GM19438 (cell line): Measurements from ENCODE around the gene CD2.

Experiments used
- ATAC-seq: cut with Tn5 transposase; IDR thresholded peaks from one replicate; pipeline ENCODE4 v1.9.1; 2021; ENCODE audit warnings: low read depth; ENCODE audit not compliant: unreplicated experiment

Gene CD2

GRCh38 chr1:116726872-116727820 is 27.1 kb upstream of the CD2 start:
- no peak for ATAC-seq

- no peak for ATAC-seq
These were observed 22.8 kb upstream of the CD2 start for GRCh38 chr1:116731439-116731838.

- peak; percentile 49 for ATAC-seq
These were observed 21.5 kb upstream of the CD2 start for GRCh38 chr1:116732726-116733125.

DNA sequence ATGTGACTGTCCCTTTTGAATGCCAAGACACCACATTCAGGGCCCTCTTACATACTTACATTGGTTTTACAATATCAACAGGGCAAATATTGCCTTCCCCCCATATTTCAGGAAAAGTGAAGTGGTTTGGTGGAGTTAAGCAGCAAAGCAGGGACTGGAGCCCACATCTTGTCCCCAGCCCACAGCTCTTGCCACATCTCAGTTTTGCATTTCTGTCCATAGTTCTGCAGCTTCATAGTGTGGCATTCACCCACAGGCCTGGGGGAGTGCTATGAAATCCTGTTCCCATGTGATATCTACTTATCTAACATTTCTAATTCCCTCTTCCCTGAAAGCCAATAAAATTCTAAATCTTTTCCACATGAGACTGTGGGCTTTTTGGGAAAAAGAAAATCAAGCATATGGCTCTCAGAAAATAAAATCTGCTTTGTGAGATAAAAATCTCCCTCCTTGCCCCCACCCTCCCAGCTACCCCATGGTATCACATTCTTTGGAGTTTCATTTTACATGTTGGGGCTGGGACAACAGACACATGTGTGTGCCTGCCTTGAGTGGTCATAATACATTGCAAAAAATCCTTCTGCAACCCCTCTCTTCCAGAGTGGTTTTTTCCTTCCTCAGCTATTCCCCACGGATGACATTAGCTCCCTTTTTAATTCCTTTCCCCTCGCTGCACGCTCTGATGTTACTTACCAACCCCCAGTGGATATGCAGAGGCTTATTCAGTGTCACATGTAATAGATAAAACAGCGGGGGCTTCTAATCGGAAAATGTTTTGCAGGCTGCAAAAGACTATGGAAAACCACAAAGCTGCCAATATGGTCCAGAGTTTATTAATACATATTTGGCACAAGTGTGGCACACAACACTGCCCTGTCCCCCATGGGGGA is 20.5 kb upstream of the CD2 start:
- no peak for ATAC-seq

GRCh38 chr1:116735246-116735645 is 19.0 kb upstream of the CD2 start:
- ATAC-seq = no peak

DNA sequence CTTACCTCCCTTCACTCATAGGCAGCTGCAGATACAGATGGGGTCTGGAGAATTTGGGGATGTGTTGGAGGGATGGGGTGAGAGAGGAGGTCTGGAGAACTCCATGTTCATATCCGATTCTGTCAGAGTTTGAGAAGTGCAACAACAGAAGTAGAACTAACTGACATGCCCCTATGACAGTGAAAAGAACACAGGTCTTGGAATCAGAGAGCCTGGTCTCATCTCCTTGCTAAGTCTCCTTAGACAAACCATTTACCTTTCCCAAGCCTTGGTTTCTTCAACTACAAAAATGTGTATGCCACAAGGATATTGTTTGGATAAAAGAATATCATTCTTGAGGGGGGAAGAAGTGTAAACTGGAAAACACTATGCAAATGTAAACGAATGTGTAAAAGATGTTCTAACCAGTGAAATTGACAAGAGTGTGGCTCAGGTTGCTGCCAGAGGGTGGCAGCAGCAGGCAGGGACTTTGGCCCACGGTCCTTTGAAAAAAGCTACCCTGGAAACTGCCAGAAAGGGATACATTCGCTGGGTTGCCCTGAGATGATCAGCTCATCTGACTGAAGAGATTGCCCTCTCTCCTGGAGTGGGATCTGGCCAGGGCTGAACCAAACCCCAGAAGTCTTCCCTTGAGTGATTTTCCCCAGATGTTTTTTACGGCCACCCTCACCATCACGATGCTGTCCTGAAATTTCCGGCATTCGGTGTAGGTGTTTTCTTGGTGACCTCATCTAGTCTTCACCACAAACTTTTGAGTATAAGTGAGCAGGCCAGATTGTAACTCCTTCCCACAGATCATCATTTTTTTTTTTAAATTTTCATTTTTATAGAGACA is 17.0 kb upstream of the CD2 start:
- no peak for ATAC-seq

DNA sequence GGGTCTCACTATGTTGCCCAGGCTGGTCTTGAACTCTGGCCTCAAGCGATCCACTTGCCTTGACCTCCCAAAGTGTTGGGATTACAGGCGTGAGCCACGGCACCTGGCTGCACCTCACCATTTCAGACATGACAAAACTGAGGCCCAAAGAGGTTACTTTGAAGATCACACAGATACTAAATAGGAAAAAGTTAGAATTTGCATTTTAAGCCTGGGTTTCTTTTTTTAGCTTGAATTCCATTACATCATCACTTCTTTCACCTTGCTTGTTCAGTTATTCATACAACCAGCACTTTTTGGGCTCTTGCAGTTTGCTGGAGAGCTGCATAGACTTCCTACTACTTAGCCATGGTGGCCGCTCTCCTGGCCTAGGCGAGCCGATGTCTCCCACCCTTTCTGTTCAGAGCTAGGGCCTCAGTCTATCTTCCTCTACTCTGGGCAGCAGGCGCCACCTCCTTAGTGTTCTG is 16.3 kb upstream of the CD2 start:
- no peak for ATAC-seq

DNA sequence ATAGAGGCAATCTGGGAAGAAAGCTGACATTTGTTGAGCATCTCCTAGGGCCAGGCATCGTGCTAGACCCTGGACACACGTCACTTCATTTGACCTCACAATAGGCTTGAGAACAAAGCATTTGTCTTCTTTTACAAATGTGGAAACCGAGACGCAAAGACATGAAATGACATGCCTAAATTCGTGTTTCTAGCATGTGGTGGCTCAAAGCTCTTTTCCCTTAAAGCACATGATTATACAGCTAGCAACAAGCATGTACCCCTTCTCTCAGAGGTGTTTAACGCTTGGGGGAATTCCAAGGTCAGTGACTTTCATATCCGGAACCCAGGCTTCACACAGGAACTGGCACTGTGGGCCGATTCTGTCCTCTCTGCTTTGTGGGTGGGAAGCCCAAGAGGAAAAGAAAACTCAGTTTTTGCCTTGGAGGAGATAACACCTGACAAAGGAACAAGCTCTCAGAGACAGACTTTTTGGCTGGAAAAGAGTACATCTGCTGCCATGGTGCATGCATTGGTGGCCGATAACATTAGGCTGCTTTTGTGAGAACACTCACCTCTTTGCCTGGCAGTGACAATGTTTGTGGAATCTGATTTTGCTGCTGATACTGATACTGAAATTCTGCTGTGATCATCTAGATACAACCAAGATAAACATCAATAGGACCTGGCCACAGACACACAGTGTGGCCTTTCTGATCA is 15.4 kb upstream of the CD2 start:
- peak; percentile 59 for ATAC-seq

DNA sequence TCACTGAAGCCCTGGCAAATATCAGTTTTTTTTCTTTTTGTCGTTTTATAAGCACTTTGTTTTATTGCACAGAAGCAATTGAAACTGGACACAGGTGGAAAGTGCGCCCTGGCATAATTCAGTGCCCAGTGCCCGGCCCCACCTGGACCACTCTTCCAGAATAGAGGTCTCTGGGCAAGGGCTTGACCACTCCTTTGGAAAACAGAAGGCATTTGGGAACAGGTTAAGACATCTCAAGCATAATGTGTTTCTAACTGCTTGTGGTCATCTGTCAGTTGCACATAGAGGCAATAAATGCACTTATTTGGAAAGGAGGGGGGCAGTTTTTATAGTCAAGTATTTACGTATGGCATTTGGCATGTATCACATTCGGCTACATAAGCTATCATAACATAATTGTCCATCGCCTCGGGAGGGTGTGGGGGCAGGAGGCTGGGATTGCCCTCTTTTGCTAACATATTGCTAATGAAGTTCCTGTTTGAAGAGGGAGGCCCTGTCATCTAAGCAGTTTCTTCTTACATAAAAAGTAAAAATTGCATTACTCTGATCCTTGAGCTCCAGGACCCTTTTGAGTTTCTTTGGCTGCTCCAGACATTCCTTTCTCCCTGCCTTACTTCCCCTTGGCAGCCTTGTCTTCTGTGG is 14.7 kb upstream of the CD2 start:
- ATAC-seq = no peak

DNA sequence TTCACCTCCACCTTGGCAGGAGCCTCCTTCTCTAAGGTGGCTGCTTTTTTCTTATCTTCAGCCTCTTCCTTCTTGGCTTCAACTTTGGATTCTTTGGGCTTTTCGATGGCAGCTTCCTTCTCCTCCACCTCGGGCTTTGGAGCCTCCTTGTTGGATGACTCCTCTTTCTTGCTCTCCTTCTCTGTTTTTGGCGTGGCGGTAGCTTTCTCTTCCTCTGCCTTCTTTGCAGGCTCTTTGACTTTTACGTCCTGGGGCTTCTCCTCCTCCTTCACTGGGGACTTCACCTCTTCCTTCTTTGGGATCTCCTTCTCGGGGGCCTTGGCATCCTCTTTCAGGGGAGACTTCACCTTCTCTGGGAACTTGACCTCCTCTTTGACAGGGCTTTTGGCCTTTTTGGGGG is 13.9 kb upstream of the CD2 start:
- no peak for ATAC-seq

- no peak for ATAC-seq
These were observed 13.5 kb upstream of the CD2 start for GRCh38 chr1:116740746-116741145.

GRCh38 chr1:116741836-116742565 is 12.2 kb upstream of the CD2 start:
- ATAC-seq = no peak

GRCh38 chr1:116743535-116743934 is 10.7 kb upstream of the CD2 start:
- no peak for ATAC-seq

DNA sequence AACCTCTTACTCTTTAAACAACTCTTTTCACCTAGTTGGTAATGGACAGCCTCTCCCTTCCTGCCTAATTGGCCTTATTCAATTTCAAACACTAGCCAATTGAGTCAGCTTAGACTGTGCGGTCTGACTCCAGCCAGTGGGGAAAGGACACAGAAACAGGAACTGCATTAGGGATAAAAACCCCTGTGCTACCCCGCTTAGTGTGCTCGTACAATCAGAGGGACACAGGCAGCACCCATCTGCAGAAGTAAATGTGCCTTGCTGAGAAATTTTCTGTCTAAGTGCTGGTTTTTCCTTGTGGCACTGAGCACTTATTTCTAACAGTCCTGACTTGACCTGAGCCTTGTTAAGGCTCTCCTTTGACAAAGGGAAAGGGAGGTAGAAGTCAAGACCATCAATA is 6.0 kb upstream of the CD2 start:
- no peak for ATAC-seq

DNA sequence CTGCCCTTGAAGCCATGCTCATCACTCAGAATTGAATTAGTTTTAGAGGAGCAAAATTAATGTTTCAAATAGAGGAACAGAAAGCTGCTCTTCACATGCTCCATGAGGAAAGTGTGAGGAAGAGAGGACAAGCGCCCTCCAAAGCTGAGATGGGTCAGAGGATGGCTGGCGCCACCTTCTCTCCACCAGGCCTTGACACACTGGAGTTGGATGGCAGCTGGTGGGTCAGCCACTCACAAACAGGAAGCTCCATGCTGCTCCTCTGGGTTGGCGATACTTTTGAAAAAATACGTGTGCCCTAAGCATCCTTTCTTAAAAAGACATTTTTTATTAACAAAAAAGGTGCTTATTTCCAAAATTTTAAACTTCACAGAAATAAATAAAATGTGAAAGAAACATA is 3.1 kb upstream of the CD2 start:
- no peak for ATAC-seq

DNA sequence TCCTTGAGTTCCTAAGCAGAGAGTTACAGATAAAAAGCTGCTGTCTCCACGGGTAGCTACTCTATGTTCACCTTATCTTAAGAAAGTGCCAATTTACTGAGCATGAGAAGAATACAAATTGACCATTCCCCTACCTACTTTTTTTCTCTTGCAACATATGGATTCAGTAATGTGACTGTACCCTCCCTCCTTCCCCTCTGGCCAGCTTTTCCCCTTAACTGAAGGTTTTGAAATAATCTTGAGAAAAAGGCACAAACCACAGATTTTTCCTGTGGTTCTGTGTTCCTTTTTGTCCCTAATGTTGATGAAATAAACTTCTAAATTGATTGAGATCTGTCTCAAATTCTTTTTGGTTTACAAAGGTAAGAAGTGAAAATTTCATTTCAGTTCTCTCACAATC is 2.6 kb upstream of the CD2 start:
- ATAC-seq = no peak

- ATAC-seq = no peak
These were observed 918 bp upstream of the CD2 start for GRCh38 chr1:116753312-116753711.

- no peak for ATAC-seq
These were observed 836 bp downstream of the CD2 start for GRCh38 chr1:116755066-116755465.

DNA sequence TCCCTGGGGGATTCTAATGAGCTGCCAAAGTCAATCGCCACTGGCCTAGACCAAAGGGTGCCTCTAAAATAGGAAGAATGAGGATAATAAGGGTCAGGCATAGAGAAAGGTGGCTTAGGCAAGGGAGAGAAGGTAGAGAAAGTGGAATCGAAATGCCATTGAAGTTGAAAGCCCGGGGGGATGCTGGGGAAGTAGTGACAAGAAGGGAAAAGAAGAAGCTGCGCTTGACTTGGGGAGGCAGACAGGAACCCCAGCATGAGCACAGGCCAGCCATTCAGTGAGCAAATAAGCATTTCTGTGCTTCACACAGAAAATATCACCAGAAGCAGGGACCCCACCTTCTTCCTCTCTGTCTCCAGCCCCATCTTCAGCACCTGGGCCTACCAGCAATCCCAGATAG is 1.5 kb downstream of the CD2 start:
- no peak for ATAC-seq
